HG03159 (cell line): ENCODE data around the gene NTNG2.

Experiments used
- ATAC-seq: cut with Tn5 transposase; IDR thresholded peaks from one replicate; pipeline ENCODE4 v1.9.1; 2021; ENCODE audit warnings: mild to moderate bottlenecking, moderate library complexity; ENCODE audit not compliant: unreplicated experiment

NTNG2 gene

GRCh38 chr9:132169672-132170392 is 8.0 kb downstream of the NTNG2 start:
- ATAC-seq: no peak

DNA sequence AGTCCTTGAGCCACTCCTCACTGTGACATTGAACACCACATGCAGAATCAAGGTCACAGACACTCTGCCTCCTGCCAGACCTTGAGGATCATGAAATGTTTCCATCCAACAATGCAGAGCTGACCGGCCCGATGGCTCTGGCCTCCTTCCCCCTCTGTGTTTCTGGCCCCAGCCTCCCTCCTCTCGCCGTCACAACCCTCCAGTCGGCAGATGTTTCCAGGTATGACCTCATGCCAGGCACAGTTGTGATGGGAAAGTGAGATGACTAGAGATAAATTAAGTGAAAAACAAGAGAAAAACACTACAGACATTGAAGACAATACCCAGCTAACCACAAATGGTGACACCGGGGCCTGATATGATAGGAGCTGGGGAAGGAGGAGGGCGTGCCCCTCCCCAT is 9.8 kb downstream of the NTNG2 start:
- no peak for ATAC-seq

DNA sequence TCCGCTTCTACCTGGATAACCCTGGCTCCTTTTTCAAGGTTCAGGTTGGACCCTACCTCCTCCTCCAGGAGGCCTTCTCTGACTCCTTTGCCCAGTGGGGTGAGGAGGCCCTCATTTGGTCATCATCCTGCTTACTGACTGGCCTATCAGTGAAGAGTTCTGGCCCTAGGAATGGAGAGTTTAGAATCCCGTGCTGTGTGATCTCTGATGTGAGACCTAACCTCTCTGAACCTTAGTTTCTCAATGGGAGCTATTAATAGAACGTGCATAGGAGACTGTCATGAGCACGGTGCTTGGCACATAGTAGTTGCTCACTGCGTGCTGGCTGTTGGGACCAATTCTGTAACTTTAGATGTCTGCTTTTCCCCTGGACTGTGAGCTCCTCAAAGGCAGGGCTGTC is 10.3 kb downstream of the NTNG2 start:
- no peak for ATAC-seq

- ATAC-seq: no peak
Observed at GRCh38 chr9:132175431-132175830, 13.6 kb downstream of the NTNG2 start.

- no peak for ATAC-seq
Observed at GRCh38 chr9:132176338-132176737, 14.5 kb downstream of the NTNG2 start.

- no peak for ATAC-seq
Observed at GRCh38 chr9:132181796-132182313, 20.0 kb downstream of the NTNG2 start.

- no peak for ATAC-seq
Observed at GRCh38 chr9:132182314-132183091, 20.6 kb downstream of the NTNG2 start.

GRCh38 chr9:132183134-132183533 is 21.3 kb downstream of the NTNG2 start:
- ATAC-seq: no peak

- ATAC-seq: no peak
Observed at GRCh38 chr9:132183715-132184114, 21.9 kb downstream of the NTNG2 start.

- ATAC-seq: no peak
Observed at GRCh38 chr9:132184124-132184523, 22.3 kb downstream of the NTNG2 start.

DNA sequence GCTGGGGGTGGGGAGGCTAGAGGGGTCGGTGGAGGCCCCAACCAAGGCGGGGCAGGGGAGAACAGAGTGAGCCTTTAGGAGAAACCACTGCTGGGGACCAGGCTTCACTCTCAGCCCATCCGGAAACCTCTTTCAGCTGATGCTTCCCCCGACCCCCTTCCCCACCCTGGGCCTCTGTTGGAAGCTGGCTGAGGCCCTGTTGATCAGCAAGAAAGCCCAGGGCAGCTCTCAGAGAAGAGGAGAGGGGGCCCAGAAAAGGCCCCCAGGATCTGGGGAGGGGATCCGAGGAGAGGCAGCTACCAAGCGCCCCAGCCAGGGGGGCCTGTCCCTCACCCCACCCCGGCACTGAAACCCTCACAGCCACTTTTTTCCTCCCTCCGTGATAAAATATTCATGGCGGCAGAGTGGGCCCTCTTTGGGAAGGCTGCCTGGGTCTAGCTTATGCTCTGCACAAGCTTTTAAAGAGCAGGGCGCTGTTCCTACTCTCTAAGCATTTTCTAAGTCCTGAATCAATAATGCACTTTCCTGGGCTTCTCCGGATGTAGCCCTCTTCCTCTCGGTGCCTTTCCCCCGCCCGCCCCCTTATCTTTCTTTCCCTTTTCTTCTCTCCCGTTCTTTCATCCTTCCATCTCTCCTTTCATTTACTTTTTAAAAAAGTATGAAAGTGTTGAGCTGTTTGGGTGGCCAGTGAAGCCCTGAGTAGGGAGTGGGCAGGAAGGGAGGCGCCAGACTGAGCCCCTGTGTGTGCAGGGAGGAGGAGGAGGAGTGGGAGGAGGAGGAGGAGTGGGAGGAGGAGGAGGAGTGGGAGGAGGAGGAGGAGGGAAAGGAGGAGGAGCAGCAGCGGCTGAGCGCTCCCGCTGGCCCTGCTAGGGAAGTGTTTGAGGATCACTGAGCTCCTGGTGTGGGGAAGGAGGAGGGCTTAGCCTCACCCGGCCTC is 23.5 kb downstream of the NTNG2 start:
- ATAC-seq: no peak

DNA sequence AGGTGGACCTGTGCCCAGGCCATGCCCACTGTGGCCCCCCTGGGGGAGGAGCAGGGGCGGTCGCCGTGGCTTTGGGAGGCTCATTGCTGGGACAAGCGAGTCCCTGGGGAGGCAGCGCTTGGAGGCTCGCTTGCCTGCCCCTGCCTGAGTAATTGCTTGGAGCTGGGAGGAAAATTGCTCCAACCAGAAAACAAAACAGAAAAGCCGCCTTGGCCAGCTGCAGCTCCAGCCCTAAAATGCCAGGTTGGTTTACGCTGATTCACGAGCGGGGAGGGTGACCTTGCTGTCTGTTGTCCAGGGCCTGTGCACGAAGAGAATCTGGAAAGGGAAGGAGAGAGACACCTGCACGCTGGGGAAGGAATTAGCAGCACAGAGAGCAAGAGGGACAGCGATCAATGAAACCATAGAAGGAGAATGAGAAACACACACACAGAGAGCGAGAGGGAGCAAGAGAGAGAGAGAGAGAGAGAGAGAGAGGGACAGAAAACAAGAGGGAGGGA is 25.3 kb downstream of the NTNG2 start:
- no peak for ATAC-seq

DNA sequence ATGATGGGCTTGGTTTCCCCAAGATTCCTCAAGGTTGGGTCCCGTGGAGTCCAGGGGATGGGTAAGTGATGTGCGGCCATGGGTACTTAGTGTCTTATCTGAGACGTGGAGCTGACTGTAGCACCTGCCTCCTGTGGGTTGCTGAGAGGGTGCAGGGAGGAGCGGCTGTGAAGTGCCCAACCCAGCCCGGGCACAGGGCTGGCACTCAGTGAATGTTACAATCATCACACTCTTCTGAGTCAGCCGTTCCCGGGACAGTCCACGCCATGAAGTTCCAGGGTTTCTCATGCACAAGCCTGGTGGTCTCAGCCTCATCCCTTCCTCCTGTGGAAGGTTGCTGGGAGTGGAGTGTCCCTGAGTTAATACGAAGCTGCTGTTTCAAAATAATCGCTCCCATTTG is 29.1 kb downstream of the NTNG2 start:
- no peak for ATAC-seq

DNA sequence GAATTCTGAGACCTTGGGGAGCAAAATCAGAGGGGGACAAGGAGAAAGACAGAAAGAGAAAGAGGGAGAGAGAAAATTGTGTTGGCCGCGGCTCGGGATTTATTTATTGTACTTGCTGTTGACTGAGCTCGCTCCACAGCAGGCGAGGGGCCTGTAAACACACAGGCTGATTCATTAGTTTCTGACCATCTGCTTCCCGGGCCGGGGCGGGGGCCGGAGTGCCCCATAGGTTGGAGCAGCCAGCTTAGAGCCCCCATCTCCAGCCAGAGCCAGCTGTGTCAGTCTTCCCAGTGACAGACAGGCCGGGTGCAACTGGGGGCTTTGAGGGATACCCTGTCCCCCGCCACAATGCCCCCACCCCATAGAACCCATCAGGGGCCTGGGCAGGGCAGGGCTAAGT is 30.9 kb downstream of the NTNG2 start:
- ATAC-seq: no peak

DNA sequence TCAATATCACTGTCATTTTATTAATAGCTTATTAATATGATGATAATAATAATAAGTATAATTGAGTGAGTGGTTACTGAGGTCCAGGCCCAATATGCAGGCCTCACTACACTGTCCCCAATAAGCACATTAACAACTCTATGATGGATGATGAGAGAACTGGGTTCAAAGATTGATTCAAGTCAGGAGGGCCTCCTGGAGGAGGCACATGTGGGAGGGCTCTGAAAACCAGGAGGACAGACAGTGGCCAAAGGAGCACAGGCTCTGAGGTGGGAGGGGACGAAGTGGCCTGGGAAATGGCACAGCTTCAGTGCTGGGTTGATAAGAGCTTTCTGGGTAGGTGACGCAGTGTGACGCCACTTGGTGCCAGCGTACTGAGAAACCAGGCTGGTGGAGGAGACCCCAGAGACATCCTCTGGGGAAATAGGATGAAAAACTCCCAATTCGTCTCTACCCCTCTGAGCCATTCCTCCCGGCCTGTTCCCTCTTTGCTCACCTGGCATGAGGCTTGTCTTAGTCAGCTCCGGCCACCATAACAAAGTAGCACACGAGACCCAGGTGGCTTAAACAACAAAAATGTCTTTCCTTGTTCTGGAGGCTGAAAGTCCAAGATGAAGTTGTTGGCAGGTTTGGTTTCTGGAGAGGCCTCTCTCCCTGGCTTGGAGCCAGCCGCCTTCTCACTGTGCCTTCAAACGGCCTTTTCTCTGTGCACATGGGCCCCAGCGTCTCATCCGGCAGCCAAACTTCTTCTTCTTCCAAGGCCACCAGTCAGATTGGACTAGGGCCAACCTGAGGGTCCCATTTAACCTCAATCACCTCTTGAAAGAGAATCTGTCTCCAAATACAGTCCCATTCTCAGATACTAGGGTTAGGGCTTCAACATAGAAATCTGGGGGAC is 31.6 kb downstream of the NTNG2 start:
- ATAC-seq: no peak

- no peak for ATAC-seq
Observed at GRCh38 chr9:132194508-132194907, 32.6 kb downstream of the NTNG2 start.

DNA sequence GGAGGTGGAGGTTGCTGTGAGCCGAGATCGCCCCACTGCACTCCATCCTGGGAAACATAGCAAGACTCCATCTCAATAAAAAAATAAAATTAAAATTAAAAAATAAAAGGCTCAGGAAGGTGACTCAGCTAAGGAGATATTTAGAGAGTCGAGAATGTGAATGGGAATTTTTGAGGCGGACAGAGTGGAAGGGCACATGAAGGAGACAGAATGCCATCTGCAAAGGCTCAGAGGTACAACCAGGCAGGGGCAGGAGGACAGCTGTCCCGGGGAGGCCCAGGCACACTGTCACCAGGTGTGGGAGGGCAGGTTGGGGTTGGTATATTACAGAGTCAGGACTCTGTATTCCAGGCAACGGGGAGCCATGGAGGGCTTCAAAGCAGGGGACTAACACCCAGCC is 35.5 kb downstream of the NTNG2 start:
- no peak for ATAC-seq

GRCh38 chr9:132197856-132198550 is 36.1 kb downstream of the NTNG2 start:
- no peak for ATAC-seq

DNA sequence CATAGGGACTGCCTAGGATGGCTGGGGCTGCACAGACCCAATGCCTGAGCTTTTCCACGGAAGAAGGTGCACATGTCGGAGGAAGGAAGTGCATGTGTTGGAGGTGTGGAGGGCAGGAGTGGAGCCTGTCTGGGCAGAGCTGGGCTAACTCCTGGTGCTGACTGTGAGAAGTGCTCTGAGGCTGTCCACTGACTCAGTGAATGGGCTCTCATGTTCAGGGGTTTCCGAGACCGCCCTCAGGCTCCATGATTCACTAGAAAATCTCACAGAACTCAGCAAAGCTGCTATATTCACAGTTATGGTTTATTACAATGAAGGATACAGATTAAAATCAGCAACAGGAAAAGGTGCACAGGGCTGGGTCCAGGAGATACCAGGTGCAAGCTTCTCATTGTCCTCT is 37.2 kb downstream of the NTNG2 start:
- ATAC-seq: no peak
